ENCODE measurements around the gene MRPL36.

GRCh38 chr5:1799110-1799601, 481 bp downstream of the MRPL36 start:
- no peak for TF ChIP-seq CTCF (IDR thresholded peaks at IDR 0.05; ENCODE audit: low read depth, low read length, missing input control)
- TF ChIP-seq RAD21 (IDR thresholded peaks at IDR 0.05): no peak
- TF ChIP-seq SP1 (IDR thresholded peaks at IDR 0.05): no peak
- TF ChIP-seq GABPA (IDR thresholded peaks at IDR 0.05 in 1 of 2, conservative IDR thresholded peaks at IDR 0.05 in 1 of 2): no peak
- no peak for TF ChIP-seq YY1 (IDR thresholded peaks at IDR 0.05)
- TF ChIP-seq EGR1 (IDR thresholded peaks at IDR 0.05; ENCODE audit: low read depth in 2 of 2): no peak
- TF ChIP-seq RXRA (IDR thresholded peaks at IDR 0.05): peak; percentile 44 to 60
- TF ChIP-seq REST (IDR thresholded peaks at IDR 0.05): no peak
- TF ChIP-seq NR2F2 (IDR thresholded peaks at IDR 0.05): no peak
- no peak for TF ChIP-seq TAF1 (conservative IDR thresholded peaks at IDR 0.05)
- TF ChIP-seq JUND (IDR thresholded peaks at IDR 0.05): no peak
